ENCODE measurements around the gene NPB.

NPB gene

DNA sequence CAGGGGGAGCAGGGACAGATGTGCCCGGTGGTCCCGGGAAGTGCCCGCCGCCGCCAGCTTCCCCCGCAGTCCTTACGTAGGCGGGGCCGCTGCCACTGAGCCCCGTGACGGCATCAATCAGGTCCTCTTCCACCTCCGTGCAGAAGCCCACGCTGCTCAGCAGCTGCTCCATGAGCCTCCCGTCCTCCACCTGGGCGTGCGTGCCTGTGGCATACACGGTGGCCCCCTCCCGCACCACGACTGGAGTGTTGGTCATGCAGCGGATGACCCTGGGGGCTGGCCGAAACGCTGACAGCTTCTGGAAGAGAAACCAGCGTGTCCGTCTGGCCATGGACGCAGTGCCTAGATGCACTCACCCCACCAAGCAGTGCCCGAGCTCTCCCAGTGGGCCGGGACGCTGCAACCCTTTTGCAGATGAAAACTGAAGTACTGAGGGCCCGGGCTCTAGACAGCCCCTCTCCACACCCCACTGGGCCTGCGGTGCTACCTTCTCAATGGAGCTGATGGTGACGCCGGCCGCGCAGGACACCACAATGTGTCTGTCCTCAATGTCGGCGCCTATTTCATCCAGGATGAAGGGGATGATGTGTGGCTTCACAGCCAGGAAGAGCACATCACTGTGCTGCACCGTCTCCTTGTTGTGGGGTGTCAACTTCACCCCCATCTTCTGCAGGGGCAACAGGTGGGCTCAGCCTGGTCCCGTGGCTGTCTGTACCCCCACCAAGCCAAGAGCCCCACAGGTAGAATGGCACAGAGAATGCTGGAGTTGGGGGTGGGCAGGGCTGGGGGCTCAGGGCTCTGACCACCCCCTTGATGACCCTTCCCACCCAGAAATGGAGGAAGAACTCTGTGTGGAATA lies 33.0 kb downstream of the NPB start:
- no peak overlapping the region for H3K4me3 ChIP-seq (ENCODE audit: low read length)
- TF ChIP-seq, protein P1, sequence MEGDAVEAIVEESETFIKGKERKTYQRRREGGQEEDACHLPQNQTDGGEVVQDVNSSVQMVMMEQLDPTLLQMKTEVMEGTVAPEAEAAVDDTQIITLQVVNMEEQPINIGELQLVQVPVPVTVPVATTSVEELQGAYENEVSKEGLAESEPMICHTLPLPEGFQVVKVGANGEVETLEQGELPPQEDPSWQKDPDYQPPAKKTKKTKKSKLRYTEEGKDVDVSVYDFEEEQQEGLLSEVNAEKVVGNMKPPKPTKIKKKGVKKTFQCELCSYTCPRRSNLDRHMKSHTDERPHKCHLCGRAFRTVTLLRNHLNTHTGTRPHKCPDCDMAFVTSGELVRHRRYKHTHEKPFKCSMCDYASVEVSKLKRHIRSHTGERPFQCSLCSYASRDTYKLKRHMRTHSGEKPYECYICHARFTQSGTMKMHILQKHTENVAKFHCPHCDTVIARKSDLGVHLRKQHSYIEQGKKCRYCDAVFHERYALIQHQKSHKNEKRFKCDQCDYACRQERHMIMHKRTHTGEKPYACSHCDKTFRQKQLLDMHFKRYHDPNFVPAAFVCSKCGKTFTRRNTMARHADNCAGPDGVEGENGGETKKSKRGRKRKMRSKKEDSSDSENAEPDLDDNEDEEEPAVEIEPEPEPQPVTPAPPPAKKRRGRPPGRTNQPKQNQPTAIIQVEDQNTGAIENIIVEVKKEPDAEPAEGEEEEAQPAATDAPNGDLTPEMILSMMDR (IDR thresholded peaks at IDR 0.05; ENCODE audit: insufficient read depth, low read depth, low read length, missing control alignments): no peak
- no peak for DNase-seq (ENCODE audit: low read depth)

DNA sequence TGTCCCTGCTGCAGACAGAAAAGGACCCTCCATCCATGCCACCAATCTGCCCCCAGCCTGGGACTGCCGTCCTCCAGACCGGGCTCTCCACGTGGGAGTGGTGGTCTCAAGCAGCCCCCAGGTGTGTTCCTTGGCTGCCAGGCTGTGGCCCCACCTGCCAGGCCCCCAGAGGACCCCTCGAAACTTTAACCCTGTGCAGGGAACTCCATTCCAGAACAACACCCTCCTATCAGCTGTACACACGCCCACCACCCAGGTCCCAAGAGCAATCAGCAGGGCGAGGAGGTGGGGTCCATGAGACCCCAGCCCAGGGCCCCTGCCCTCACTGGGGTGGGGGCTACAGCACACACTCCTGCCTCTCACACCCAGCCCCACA lies 33.7 kb downstream of the NPB start:
- no peak for DNase-seq (ENCODE audit: low read depth)
- no peak overlapping the region for H3K4me3 ChIP-seq (ENCODE audit: low read length)

DNA sequence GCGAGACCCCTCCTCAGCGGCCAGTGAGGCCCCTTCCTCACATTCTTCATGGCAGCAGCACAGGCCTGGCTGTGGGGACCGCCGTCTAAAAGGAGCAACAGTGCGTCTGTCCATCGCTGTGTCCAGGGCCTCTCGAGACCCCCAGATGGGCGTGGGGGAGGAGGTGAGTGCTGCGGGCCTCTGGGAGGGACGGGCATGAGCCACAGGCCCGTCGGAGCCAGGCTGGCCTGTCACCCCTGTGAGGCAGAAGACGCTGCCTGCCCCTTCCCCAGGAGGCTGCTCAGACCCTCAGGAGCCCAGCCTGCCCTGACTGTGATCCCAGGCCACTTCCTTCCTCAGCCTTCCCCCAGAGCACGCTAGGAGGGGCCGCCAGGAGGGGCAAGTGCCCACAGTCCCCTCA lies 37.2 kb downstream of the NPB start:
- TF ChIP-seq, protein P1 (IDR thresholded peaks at IDR 0.05; ENCODE audit: insufficient read depth, low read depth, low read length, missing control alignments): no peak

More for the DNA sequence above, 33.7 kb downstream of the NPB start:
- TF ChIP-seq, protein P1 (IDR thresholded peaks at IDR 0.05; ENCODE audit: insufficient read depth, low read depth, low read length, missing control alignments): no peak

DNA sequence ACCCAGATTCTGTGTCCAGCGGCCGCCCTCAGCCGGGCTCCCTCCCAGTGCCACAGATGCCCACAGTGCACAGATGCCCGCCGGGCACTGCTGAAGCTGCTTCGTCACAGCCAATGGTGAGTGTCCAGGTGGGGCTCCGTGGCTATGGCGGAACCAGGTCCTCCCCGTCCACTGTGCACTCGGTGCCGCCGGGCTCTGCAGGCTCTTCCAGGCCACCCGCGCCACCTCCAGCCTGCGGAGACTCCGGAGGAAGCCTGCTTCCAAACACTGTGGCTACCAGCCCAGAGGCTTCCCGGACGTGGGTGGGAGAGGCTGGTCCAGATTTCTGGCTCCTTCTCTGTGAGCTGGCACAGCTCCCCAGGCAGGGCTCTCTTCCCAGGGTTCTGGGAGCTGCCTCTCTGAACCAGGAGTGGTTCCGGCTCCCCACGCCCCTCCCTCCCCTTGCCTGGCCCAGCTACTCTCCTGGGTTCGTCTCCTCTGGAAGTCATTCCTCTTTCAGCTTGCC lies 37.9 kb downstream of the NPB start:
- no peak overlapping the region for H3K4me3 ChIP-seq (ENCODE audit: low read length)
- TF ChIP-seq, protein P1 (IDR thresholded peaks at IDR 0.05; ENCODE audit: insufficient read depth, low read depth, low read length, missing control alignments): no peak
- DNase-seq (ENCODE audit: low read depth): no peak

More for the DNA sequence above, 37.2 kb downstream of the NPB start:
- H3K4me3 ChIP-seq (ENCODE audit: low read length): no peak overlapping the region
- DNase-seq (ENCODE audit: low read depth): no peak

DNA sequence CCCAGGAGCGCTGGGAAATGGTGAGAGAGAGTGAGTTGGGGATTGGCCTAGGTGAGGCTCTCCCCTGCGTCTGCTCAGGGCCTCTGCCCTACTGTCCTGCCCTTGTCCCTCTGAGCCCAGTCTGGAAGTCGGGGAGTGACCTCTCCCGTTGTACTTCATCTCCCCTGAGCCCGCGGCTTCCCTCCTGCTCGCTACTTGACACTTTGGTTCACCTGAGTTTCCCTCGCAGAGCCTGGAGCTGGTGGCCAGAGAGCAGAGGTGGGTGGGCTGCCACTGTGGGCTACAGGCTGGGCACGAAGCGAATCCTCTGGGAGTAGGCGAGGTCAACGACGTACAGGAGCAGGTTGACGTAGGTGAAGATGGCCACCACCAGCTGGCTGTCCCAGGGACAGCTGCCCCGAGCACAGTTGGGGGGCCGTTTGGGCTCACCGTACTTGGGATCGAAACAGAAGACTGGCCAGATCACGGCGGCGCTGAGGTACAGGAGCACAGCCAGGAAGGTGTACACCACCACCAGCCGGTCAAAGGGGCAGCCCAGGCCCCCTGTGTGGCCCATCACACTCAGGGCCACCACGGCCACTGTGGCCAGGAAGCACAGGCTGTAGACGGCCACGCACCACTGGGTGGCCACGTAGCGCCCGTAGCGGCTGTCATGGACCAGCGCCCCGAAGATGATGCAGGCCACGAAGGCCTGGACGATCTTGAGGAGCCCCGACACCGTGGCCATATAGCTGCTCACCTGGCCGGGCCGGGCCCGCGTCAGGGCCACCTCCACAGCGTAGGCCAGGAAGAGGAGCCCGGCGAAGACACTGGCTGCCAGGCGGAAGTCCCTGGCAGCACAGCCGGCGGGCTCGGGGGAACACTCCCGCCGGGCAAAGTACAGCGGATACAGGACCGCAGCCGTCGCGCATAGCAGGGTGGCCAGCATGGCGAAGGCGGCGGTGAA lies 38.8 kb downstream of the NPB start:
- no peak for DNase-seq (ENCODE audit: low read depth)
- TF ChIP-seq, protein P1 (IDR thresholded peaks at IDR 0.05; ENCODE audit: insufficient read depth, low read depth, low read length, missing control alignments): no peak
- H3K4me3 ChIP-seq (ENCODE audit: low read length): no peak overlapping the region

DNA sequence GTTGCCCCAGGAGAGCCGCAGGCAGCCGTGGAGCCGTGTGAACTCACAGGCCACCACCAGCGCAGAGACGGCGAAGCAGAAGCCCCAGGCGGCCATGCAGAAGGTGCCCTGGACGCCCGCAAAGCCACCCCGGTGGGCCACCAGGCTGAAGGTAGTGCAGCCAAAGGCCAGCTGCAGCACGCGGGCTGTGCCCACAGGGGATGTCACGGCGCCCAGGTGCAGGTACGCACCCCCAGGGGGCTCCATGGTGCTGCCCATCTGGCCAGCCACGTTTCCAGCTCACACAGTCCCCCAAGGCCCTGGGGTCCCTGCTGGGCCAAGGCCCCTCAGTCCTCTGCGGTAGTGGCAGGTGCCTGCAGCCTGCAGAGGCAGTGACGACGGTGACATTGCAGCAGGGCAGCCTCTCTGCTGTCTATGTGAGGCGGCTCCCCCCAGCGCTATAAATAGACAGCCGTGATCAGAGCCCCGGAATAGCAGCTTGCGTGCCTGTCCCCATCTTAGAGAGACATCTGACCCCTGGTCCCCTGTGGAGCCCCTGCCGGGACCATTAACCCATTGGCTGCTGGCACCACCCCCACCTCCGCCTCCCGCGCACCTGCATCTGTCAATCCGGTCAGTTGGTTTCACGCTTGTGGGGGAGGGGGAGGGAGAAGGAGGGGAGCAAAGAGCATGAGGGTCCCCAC lies 39.6 kb downstream of the NPB start:
- H3K4me3 ChIP-seq (ENCODE audit: low read length): no peak overlapping the region
- TF ChIP-seq, protein P1 (IDR thresholded peaks at IDR 0.05; ENCODE audit: insufficient read depth, low read depth, low read length, missing control alignments): no peak
- DNase-seq (ENCODE audit: low read depth): no peak
